ENCODE measurements around the gene COMT. TPM values are rescaled to one million over a fixed set of nuclear protein-coding genes. Genes with fewer than 3 reads are reported as not detected.

The COMT gene
- total and polyA plus RNA-seq, 11 donors, result 69.7 to 249 (median 119) TPM

DNA sequence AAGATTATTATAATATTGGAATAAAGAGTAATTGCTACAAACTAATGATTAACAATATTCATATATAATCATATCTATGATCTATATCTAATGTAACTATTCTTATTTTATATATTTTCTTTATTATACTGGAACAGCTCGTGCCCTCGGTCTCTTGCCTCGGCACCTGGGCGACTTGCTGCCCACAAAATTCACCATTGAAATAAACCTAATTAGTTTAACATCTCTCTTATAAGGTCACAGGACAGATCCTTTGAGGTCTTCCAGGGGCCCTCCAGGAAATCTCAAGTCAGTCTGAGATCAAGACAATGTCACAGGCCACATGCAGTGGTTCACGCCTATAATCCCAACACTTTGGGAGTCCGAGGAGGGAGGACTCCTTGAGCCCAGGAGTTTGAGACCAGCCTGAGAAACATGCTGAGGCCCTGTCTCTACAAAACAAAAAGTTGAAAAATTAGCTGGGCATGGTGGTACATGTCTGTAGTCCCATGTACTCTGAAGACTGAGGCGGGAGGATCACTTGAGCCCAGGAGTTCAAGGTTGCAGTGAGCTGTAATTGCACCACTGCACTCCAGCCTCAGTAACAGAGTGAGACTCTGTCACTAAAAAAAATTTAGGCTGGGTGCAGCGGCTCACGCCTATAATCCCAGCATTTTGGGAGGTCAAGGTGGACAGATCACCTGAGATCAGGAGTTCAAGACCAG is 6.6 kb downstream of the COMT start:
- ATAC-seq, result no peak
- peaks cover 0 to 15% (median 3%) of the 10 kb centered on the region in 9 donors for H3K36me3 ChIP-seq
- intact Hi-C loops (cut with DNase I), result no loop called here
- TF ChIP-seq, protein P1, sequence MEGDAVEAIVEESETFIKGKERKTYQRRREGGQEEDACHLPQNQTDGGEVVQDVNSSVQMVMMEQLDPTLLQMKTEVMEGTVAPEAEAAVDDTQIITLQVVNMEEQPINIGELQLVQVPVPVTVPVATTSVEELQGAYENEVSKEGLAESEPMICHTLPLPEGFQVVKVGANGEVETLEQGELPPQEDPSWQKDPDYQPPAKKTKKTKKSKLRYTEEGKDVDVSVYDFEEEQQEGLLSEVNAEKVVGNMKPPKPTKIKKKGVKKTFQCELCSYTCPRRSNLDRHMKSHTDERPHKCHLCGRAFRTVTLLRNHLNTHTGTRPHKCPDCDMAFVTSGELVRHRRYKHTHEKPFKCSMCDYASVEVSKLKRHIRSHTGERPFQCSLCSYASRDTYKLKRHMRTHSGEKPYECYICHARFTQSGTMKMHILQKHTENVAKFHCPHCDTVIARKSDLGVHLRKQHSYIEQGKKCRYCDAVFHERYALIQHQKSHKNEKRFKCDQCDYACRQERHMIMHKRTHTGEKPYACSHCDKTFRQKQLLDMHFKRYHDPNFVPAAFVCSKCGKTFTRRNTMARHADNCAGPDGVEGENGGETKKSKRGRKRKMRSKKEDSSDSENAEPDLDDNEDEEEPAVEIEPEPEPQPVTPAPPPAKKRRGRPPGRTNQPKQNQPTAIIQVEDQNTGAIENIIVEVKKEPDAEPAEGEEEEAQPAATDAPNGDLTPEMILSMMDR (IDR thresholded peaks at IDR 0.05), result peak in 3 of 12 donors; percentile 5 to 27 (median 13)
- no peak for TF ChIP-seq POLR2A (IDR thresholded peaks at IDR 0.05)
- H3K27ac ChIP-seq, result peak overlapping the region in 10 of 12 donors; percentile 21 to 94 (median 84)
- 76 to 87% (median 83%) methylated on average over 9 of the region's 9 CpGs for WGBS, 4 donors
- peak overlapping the region in 2 of 12 donors; percentile 33 to 37 for H3K4me3 ChIP-seq
- H3K4me1 ChIP-seq, result peaks cover 4 to 72% (median 48%) of the 10 kb centered on the region in 12 donors
- no peaks in the 10 kb centered on the region for H3K27me3 ChIP-seq
- no peaks in the 10 kb centered on the region for H3K9me3 ChIP-seq
- DNase-seq, result no peak

DNA sequence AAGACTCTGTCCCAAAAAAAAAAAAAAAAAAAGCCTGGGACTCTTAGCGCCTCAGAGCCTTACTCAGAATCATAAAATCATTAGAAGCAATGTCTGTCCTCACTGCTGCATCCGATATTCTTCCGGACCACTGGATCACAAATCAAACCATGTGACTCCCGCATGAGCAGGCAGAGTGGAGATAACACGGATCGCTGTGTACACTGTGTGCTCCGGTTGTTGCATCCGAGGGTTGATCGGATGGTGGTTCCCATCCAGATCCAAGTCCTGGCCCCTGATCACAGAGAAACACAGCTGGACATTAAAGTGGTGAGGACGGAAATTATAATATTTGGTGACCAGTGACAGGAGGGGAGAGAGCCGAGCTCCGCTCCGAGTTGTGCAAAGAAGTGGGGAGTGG is 9.8 kb downstream of the COMT start:
- ATAC-seq, result peak in 1 of 4 donors; percentile 12
- H3K27ac ChIP-seq, result peak overlapping the region in 10 of 12 donors; percentile 6 to 88 (median 60)
- peaks cover 0 to 15% (median 3%) of the 10 kb centered on the region in 9 donors for H3K36me3 ChIP-seq
- TF ChIP-seq, protein P1 (IDR thresholded peaks at IDR 0.05), result no peak
- no peak for TF ChIP-seq POLR2A (IDR thresholded peaks at IDR 0.05)
- DNase-seq, result peak in 1 of 5 donors; percentile 3
- 55 to 64% (median 59%) methylated on average over 13 of the region's 13 CpGs for WGBS, 4 donors
- H3K4me1 ChIP-seq, result peaks cover 4 to 74% (median 38%) of the 10 kb centered on the region in 12 donors
- no peaks in the 10 kb centered on the region for H3K27me3 ChIP-seq
- no peaks in the 10 kb centered on the region for H3K9me3 ChIP-seq
- intact Hi-C loops (cut with DNase I), result no loop called here
- H3K4me3 ChIP-seq, result no peak overlapping the region

DNA sequence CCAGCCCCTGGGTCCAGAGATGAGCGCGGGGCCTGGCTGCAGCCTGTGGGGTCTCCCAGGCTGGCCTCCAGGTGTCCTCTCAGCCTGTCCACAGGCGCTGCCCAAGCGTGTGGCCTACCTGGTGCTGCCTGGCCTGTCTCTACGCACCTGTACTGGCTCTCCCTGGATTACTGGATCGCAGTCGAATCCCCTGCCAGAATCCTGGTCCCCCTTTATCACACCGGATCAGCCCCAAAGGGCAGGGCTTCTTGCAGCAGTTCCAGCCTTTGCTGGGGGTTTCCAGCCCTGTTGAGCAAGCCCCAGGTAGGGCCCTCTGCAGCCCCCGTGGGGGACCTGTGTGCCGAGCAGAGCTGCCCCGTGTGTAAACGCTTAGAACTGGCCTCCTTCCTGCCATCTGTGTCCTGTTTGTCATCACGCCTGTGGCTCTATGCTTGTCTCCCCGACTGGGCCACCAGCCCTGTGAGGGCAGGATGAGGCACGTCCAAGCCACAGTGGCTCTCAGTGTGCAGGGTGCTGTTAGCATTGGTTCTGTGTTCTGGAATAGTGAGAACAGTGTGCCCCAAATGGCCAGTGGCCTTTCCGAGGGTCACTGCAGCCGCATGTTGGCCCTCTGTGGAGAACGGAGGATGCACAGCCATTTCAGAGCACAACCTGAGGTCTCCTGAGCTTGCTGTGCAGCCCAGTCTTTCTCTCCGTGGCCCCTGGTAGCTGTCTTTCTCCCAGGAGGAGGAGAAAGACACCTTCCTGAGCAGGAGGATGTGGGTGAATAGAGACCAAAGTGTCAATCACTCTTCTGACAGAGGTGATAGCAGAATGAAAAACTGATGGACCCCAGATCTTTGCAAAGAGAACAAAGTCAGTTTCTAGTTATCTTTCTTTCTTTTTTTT is 13.9 kb downstream of the COMT start:
- Histone ChIP-seq H3K27ac (peak overlapping the region in 4 of 12 donors; percentile 8 to 61 (median 37)), H3K36me3 (peaks cover 0 to 5% (median 0%) of the 10 kb centered on the region in 9 donors), H3K27me3 (no peaks in the 10 kb centered on the region), H3K9me3 (no peaks in the 10 kb centered on the region), H3K4me1 (peaks cover 0 to 61% (median 29%) of the 10 kb centered on the region in 12 donors), H3K4me3 (no peak overlapping the region)
- intact Hi-C loops (cut with DNase I), result no loop called here
- 58 to 67% (median 65%) methylated on average over 13 to 19 of the region's 19 CpGs for WGBS, 4 donors
- DNase-seq (peak in 3 of 5 donors; percentile 21 to 46 (median 27)), ATAC-seq (peak in 2 of 4 donors; percentile 6 to 19)
- TF ChIP-seq, protein P1 (IDR thresholded peaks at IDR 0.05), result no peak
- TF ChIP-seq POLR2A (IDR thresholded peaks at IDR 0.05), result no peak

DNA sequence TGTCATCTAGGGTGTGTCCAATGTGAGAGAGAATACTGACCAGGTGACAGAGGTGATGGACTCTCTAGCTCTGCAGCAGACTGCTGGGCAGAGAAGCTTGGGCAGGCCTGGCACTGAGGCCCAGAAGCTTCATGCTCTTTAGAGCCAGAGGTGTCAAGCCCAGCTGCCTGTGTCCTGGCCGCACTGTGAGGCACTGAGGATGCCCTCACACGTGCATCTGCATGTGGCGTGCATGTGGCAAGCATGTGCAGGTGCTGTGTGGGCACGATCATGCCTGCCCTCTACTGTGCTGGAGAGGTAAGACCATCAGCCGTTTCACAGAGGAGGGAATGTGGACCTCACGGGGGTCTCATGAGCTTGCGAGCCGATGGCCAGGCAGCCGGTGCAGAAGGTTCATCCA is 15.9 kb downstream of the COMT start:
- 93 to 94% (median 94%) methylated on average over 9 of the region's 9 CpGs for WGBS, 4 donors
- Histone ChIP-seq H3K4me3 (no peak overlapping the region), H3K36me3 (peaks cover 0 to 11% (median 0%) of the 10 kb centered on the region in 9 donors), H3K4me1 (peaks cover 0 to 65% (median 36%) of the 10 kb centered on the region in 12 donors), H3K27me3 (no peaks in the 10 kb centered on the region), H3K9me3 (no peaks in the 10 kb centered on the region), H3K27ac (no peak overlapping the region)
- intact Hi-C loops (cut with DNase I), result no loop called here
- DNase-seq, result peak in 1 of 5 donors; percentile 21
- no peak for TF ChIP-seq POLR2A (IDR thresholded peaks at IDR 0.05)
- TF ChIP-seq, protein P1 (IDR thresholded peaks at IDR 0.05), result no peak
- no peak for ATAC-seq
